ENCODE measurements around the gene ASGR1.
"Not testable (repeated sequence)": the region's sequence is repeated elsewhere in the genome, so short reads cannot be mapped to it uniquely, and the experiment has no call there.

ASGR1 gene

GRCh38 chr17:7190276-7190917 lies 11.2 kb upstream of the ASGR1 start:
- no peak for DNase-seq (ENCODE audit: low read depth)

GRCh38 chr17:7186241-7186640 lies 7.1 kb upstream of the ASGR1 start:
- DNase-seq (ENCODE audit: low read depth) = no peak

- no peak for DNase-seq (ENCODE audit: low read depth)
These were observed 5.5 kb upstream of the ASGR1 start for GRCh38 chr17:7184647-7185046.

- DNase-seq (ENCODE audit: low read depth) = no peak
These were observed 4.9 kb upstream of the ASGR1 start for GRCh38 chr17:7184091-7184488.

GRCh38 chr17:7183433-7184090 lies 4.4 kb upstream of the ASGR1 start:
- no peak for DNase-seq (ENCODE audit: low read depth)

GRCh38 chr17:7182101-7182500 lies 2.9 kb upstream of the ASGR1 start:
- DNase-seq (ENCODE audit: low read depth) = not testable (repeated sequence)

GRCh38 chr17:7178973-7179316 lies 225 bp downstream of the ASGR1 start:
- no peak for DNase-seq (ENCODE audit: low read depth)

GRCh38 chr17:7177954-7178477 lies 1.2 kb downstream of the ASGR1 start:
- no peak for DNase-seq (ENCODE audit: low read depth)

- no peak for DNase-seq (ENCODE audit: low read depth)
These were observed 1.8 kb downstream of the ASGR1 start for GRCh38 chr17:7177191-7177953.

GRCh38 chr17:7176841-7177190 lies 2.4 kb downstream of the ASGR1 start:
- DNase-seq (ENCODE audit: low read depth) = no peak

- DNase-seq (ENCODE audit: low read depth) = no peak
These were observed 2.9 kb downstream of the ASGR1 start for GRCh38 chr17:7176107-7176840.

- no peak for DNase-seq (ENCODE audit: low read depth)
These were observed 3.8 kb downstream of the ASGR1 start for GRCh38 chr17:7175330-7175733.

GRCh38 chr17:7174603-7175326 lies 4.4 kb downstream of the ASGR1 start:
- no peak for DNase-seq (ENCODE audit: low read depth)

GRCh38 chr17:7173687-7174602 lies 5.2 kb downstream of the ASGR1 start:
- DNase-seq (ENCODE audit: low read depth) = no peak

- not testable (repeated sequence) for DNase-seq (ENCODE audit: low read depth)
These were observed 6.5 kb downstream of the ASGR1 start for GRCh38 chr17:7172522-7173191.

- DNase-seq (ENCODE audit: low read depth) = not testable (repeated sequence)
These were observed 9.6 kb downstream of the ASGR1 start for GRCh38 chr17:7169565-7169908.

GRCh38 chr17:7168841-7169564 lies 10.2 kb downstream of the ASGR1 start:
- not testable (repeated sequence) for DNase-seq (ENCODE audit: low read depth)

GRCh38 chr17:7167832-7168231 lies 11.3 kb downstream of the ASGR1 start:
- DNase-seq (ENCODE audit: low read depth) = no peak

- no peak for DNase-seq (ENCODE audit: low read depth)
These were observed 12.3 kb downstream of the ASGR1 start for GRCh38 chr17:7166873-7167272.

- DNase-seq (ENCODE audit: low read depth) = not testable (repeated sequence)
These were observed 19.6 kb downstream of the ASGR1 start for GRCh38 chr17:7159571-7159970.

Data from GM04503 (cell line).